Endodermal cell (in vitro differentiated cells): ENCODE results near the gene PRPSAP1. TPM values are rescaled to one million over a fixed set of nuclear protein-coding genes. Genes with fewer than 3 reads are reported as not detected.
A peak's percentile ranks its signal among the peaks of the same experiment; 100 is the strongest.

Source experiments
- DNase-seq: peaks from one replicate; pipeline ENCODE4 v3.0.0-alpha.2; 2017
- H3K27ac ChIP-seq: 2 replicates; pipeline ENCODE4 v1.5.1; 2013; ENCODE audit warnings: mild to moderate bottlenecking, low read depth, low read length, moderate library complexity
- H3K27me3 ChIP-seq: 2 replicates; pipeline ENCODE4 v1.6.1; 2013; ENCODE audit warnings: mild to moderate bottlenecking, low read length, moderate library complexity; ENCODE audit not compliant: insufficient read depth, control insufficient read depth, poor library complexity, severe bottlenecking
- H3K36me3 ChIP-seq: 2 replicates; pipeline ENCODE4 v1.7.0; 2013; ENCODE audit warnings: mild to moderate bottlenecking, low read length, moderate library complexity; ENCODE audit not compliant: control insufficient read depth, insufficient read depth
- H3K4me1 ChIP-seq: one replicate; pipeline ENCODE4 v1.7.0; 2013; ENCODE audit warnings: low read length; ENCODE audit not compliant: control insufficient read depth, insufficient read depth
- H3K4me3 ChIP-seq: 2 replicates; pipeline ENCODE4 v1.5.1; 2013; ENCODE audit warnings: mild to moderate bottlenecking, low read length, moderate library complexity
- H3K9ac ChIP-seq: 2 replicates; pipeline ENCODE4 v1.6.1; 2013; ENCODE audit warnings: mild to moderate bottlenecking, low read length, moderate library complexity; ENCODE audit not compliant: poor library complexity, severe bottlenecking; ENCODE audit errors: extremely low read depth
- H3K9me3 ChIP-seq: 2 replicates; pipeline ENCODE4 v1.6.1; 2013; ENCODE audit warnings: mild to moderate bottlenecking, low read length, moderate library complexity; ENCODE audit not compliant: control insufficient read depth
- H3K27ac Mint-ChIP-seq: 2 replicates; pipeline ENCODE4 v1.8.0; 2020; ENCODE audit warnings: mixed read lengths
- H3K27me3 Mint-ChIP-seq: 2 replicates; pipeline ENCODE4 v1.8.0; 2021; ENCODE audit warnings: mild to moderate bottlenecking, mixed read lengths; ENCODE audit not compliant: insufficient read depth
- H3K36me3 Mint-ChIP-seq: 2 replicates; pipeline ENCODE4 v1.8.0; 2020; ENCODE audit warnings: low read depth, mixed read lengths
- H3K4me1 Mint-ChIP-seq: 2 replicates; pipeline ENCODE4 v1.8.0; 2020; ENCODE audit warnings: mixed read lengths
- H3K4me3 Mint-ChIP-seq: 2 replicates; pipeline ENCODE4 v1.8.0; 2020; ENCODE audit warnings: mild to moderate bottlenecking, moderate library complexity, mixed read lengths
- H3K9me3 Mint-ChIP-seq: 2 replicates; pipeline ENCODE4 v1.8.0; 2020; ENCODE audit warnings: mild to moderate bottlenecking, mixed read lengths
- WGBS, 2 experiments: methylation state at CpG; one replicate each; pipeline versions ENCODE4 v1.1.5 to v1.1.7; 2013; ENCODE audit warnings: missing lambda C conversion rate in 2 of 2, mixed read lengths in 1 of 2; ENCODE audit not compliant: insufficient coverage in 1 of 2, insufficient read length in 1 of 2; 5-methylcytosine and 5-hydroxymethylcytosine counted together
- total RNA-seq, 2 donors: library from RNA; stranded (reverse); fragmentation: NEBNext Ultra II Directional in 1 of 2; extraction: Animal tissue kit (Norgen Biotek cat#: 25700) in 1 of 2; gene quantifications; 2 replicates in 1 of 2; 3 replicates in 1 of 2; pipeline ENCODE4 v1.2.1, GENCODE V29; 2021
- TF ChIP-seq, protein P1 (sequence below): fragments of 200-600 bp; sonication (generic); conservative IDR thresholded peaks from 2 replicates; pipeline ENCODE4 v1.5.0; 2021; ENCODE audit warnings: antibody characterized with exemption, mild to moderate bottlenecking

The PRPSAP1 gene
- total RNA-seq, 2 donors from 2014 or later, result 60.9 to 89.8 TPM

DNA sequence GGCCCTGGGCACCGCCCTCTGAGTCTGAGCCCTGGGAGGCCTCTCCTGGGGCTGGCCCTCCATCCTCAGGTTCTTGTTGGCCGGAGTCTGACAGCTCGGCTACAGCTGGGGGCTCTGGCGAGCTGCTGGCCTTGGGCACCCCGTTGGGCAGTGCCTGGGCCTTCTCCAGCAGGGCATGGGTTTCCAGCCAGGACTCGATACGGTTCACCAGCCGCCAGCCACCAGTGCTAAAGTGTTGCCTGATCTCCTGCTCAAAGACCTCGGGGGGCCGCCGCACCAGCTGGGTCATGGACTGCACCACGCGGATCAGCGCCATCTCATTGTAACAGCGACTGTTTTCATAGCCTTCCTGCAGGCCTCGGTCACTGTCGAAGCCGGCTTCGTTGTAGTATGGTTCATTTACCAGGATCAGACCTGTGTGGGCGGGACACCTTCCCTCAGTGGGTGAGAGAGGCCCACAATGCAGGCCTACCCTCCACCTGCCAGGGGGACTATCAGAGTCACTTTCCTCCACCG lies 37.5 kb upstream of the PRPSAP1 start:
- Histone ChIP-seq H3K9ac (no peak overlapping the region), H3K4me3 (no peak overlapping the region), H3K27me3 (peaks cover 3% of the 10 kb centered on the region), H3K9me3 (no peaks in the 10 kb centered on the region), H3K27ac (no peak overlapping the region), H3K36me3 (peaks cover 33% of the 10 kb centered on the region), H3K4me1 (no peaks in the 10 kb centered on the region)
- Mint-ChIP-seq H3K9me3 (no peaks in the 10 kb centered on the region), H3K4me1 (no peaks in the 10 kb centered on the region), H3K4me3 (no peak overlapping the region), H3K36me3 (peaks cover 47% of the 10 kb centered on the region), H3K27ac (no peak overlapping the region), H3K27me3 (peaks cover 11% of the 10 kb centered on the region)
- 95 to 99% methylated on average over 18 to 21 of the region's 21 CpGs for WGBS, 2 experiments
- TF ChIP-seq, protein P1, sequence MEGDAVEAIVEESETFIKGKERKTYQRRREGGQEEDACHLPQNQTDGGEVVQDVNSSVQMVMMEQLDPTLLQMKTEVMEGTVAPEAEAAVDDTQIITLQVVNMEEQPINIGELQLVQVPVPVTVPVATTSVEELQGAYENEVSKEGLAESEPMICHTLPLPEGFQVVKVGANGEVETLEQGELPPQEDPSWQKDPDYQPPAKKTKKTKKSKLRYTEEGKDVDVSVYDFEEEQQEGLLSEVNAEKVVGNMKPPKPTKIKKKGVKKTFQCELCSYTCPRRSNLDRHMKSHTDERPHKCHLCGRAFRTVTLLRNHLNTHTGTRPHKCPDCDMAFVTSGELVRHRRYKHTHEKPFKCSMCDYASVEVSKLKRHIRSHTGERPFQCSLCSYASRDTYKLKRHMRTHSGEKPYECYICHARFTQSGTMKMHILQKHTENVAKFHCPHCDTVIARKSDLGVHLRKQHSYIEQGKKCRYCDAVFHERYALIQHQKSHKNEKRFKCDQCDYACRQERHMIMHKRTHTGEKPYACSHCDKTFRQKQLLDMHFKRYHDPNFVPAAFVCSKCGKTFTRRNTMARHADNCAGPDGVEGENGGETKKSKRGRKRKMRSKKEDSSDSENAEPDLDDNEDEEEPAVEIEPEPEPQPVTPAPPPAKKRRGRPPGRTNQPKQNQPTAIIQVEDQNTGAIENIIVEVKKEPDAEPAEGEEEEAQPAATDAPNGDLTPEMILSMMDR, result no peak
- DNase-seq, result no peak

DNA sequence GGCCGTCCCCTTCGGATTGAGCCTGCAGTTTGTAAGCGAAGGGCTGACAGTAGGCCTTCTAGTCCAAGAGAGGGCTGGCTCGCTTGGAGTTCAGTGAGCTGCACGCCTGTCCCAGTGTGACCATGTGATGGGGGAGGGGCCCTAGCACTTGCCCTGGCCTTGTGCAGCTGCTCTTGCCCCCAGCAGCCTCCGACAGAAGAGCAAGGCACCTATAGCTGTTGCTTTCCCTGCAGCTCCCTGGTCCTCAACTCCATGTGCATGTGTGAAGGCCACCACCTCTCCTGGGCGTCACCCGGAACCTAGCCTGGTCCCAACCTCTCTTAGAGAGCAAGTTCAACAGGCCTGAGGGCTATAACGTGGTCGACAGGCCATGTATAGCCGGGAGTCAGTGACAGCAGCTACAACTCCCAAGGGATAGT lies 36.3 kb upstream of the PRPSAP1 start:
- H3K4me3 ChIP-seq, result no peak overlapping the region
- WGBS, 2 experiments, result 82 to 88% methylated on average over 8 to 11 of the region's 11 CpGs
- no peaks in the 10 kb centered on the region for H3K4me1 Mint-ChIP-seq
- no peaks in the 10 kb centered on the region for H3K4me1 ChIP-seq
- H3K9me3 Mint-ChIP-seq, result no peaks in the 10 kb centered on the region
- H3K27ac ChIP-seq, result no peak overlapping the region
- DNase-seq, result no peak
- H3K4me3 Mint-ChIP-seq, result no peak overlapping the region
- peak overlapping the region; percentile 55 for H3K27ac Mint-ChIP-seq
- peaks cover 23% of the 10 kb centered on the region for H3K27me3 Mint-ChIP-seq
- peaks cover 39% of the 10 kb centered on the region for H3K36me3 Mint-ChIP-seq
- peaks cover 24% of the 10 kb centered on the region for H3K36me3 ChIP-seq
- TF ChIP-seq, protein P1, result no peak
- H3K27me3 ChIP-seq, result peaks cover 15% of the 10 kb centered on the region
- H3K9ac ChIP-seq, result no peak overlapping the region
- H3K9me3 ChIP-seq, result no peaks in the 10 kb centered on the region

DNA sequence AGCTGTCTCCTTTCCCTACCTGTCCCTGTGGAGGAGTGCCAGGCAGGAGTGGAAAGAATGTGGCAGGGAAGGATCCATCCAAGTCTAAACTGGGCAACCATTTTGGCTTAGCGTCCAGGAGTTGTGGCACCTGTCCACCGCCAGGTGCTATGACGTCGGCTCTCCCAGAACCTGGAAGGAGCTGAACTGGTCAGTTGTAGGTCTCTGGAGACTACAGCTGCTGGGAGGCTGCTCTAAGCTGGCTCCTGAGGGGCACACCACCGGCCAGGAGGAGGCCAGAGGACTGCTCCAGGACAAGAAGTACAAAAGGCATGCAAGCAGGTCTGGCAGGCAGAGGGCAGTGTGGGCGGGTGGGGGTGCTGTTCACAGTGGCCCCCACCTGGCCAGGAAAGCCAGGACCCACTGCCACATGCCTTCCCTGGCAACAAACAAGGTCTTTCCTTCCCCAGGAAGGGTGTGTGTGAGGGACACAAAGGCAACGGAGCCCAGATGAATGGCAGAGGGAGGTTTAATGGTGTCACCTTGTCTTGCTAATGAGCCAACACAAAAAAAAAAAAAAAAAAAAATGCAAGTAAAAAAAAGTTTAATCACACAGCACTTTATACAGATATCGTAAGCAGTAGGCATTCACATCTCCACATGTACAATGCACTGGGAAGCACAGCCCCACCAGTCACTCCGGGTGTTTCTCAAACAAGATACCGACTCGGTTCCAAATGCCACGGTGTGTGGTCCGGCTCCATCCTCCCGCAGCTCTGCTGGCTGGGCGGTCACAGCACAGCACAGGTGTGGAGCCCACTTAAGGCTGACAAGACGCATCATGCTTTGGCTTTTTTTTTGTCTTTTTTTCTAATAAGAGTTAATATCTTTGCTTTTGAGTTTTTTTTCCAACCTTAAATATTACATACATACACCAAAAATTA lies 35.5 kb upstream of the PRPSAP1 start:
- 93% methylated on average over 12 to 14 of the region's 16 CpGs for WGBS, 2 experiments
- peaks cover 36% of the 10 kb centered on the region for H3K36me3 Mint-ChIP-seq
- H3K4me3 ChIP-seq, result no peak overlapping the region
- TF ChIP-seq, protein P1, result peak; percentile 33
- peaks cover 20% of the 10 kb centered on the region for H3K36me3 ChIP-seq
- peaks cover 25% of the 10 kb centered on the region for H3K27me3 Mint-ChIP-seq
- H3K9me3 Mint-ChIP-seq, result no peaks in the 10 kb centered on the region
- no peaks in the 10 kb centered on the region for H3K9me3 ChIP-seq
- H3K4me1 ChIP-seq, result no peaks in the 10 kb centered on the region
- H3K4me3 Mint-ChIP-seq, result no peak overlapping the region
- no peak overlapping the region for H3K9ac ChIP-seq
- DNase-seq, result peak; percentile 76
- H3K27ac ChIP-seq, result no peak overlapping the region
- no peaks in the 10 kb centered on the region for H3K4me1 Mint-ChIP-seq
- peaks cover 22% of the 10 kb centered on the region for H3K27me3 ChIP-seq
- peak overlapping the region; percentile 75 for H3K27ac Mint-ChIP-seq
